DND-41 (cell line): ENCODE data around the gene CCDC69.

ENCODE experiments used
- EZH2 ChIP-seq: IDR thresholded peaks from 3 replicates; pipeline ENCODE4 v1.6.1; 2012; ENCODE audit warnings: borderline replicate concordance, low read depth, mild to moderate bottlenecking, moderate library complexity, low read length, inconsistent platforms; ENCODE audit not compliant: severe bottlenecking
- TF ChIP-seq, protein P1 (sequence below): IDR thresholded peaks from 2 replicates; pipeline ENCODE4 v1.5.1; 2012; ENCODE audit warnings: borderline replicate concordance, low read length, moderate library complexity, mild to moderate bottlenecking; ENCODE audit not compliant: poor library complexity, severe bottlenecking; ENCODE audit errors: extremely low read depth

DNA sequence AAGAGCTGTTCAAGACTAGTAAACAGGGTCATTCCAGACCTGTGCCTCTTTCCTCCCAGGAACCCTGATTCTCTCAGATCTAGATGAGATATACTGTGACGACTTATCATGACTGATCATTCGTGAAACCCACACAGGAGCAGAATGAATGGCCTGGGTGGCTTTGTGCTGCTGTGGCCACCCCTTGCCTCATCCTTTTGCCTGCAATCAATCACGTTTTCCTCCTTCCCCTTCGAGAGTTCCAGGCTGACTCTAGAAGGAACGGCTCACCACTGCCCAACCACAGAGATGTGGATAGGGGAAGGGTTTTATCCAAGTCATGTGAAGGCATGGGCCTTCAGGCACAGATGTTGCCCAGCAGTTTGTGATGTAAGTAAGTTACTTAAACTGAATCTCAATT, 72.1 kb downstream of the CCDC69 start:
- TF ChIP-seq, protein P1, sequence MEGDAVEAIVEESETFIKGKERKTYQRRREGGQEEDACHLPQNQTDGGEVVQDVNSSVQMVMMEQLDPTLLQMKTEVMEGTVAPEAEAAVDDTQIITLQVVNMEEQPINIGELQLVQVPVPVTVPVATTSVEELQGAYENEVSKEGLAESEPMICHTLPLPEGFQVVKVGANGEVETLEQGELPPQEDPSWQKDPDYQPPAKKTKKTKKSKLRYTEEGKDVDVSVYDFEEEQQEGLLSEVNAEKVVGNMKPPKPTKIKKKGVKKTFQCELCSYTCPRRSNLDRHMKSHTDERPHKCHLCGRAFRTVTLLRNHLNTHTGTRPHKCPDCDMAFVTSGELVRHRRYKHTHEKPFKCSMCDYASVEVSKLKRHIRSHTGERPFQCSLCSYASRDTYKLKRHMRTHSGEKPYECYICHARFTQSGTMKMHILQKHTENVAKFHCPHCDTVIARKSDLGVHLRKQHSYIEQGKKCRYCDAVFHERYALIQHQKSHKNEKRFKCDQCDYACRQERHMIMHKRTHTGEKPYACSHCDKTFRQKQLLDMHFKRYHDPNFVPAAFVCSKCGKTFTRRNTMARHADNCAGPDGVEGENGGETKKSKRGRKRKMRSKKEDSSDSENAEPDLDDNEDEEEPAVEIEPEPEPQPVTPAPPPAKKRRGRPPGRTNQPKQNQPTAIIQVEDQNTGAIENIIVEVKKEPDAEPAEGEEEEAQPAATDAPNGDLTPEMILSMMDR: no peak
- TF ChIP-seq EZH2: no peak
